Tibial artery (tissue), 4 donors: ENCODE results near the gene TDRD1.
"Not testable (repeated sequence)": the region's sequence is repeated elsewhere in the genome, so short reads cannot be mapped to it uniquely, and the experiment has no call there.

Source experiments
- DNase-seq, 2 donors: peaks; one replicate each; pipeline ENCODE4 v3.0.0-alpha.2; 2019
- H3K27ac ChIP-seq, 2 donors: fragments of 200-600 bp; sonication (generic) in 1 of 2; 1 replicate in 1 of 2; 2 replicates in 1 of 2; pipeline ENCODE4 v1.5.1; 2018 to 2019; ENCODE audit warnings: mild to moderate bottlenecking in 1 of 2
- H3K27me3 ChIP-seq, 2 donors: fragments of 200-600 bp; sonication (generic) in 1 of 2; one replicate each; pipeline versions ENCODE4 v1.5.1 to v1.6.0; 2016 to 2019
- H3K36me3 ChIP-seq, 3 donors: fragments of 200-600 bp; sonication (generic) in 2 of 3; one replicate each; pipeline ENCODE4 v1.5.1; 2016 to 2019; ENCODE audit warnings: mild to moderate bottlenecking in 2 of 3
- H3K4me1 ChIP-seq, 4 donors: fragments of 200-600 bp; sonication (generic) in 2 of 4; 1 replicate in 3 of 4; 2 replicates in 1 of 4; pipeline ENCODE4 v1.5.1; 2016 to 2019
- H3K4me3 ChIP-seq, 2 donors: fragments of 200-600 bp; sonication (generic) in 1 of 2; 1 replicate in 1 of 2; 2 replicates in 1 of 2; pipeline ENCODE4 v1.5.1; 2018 to 2019; ENCODE audit warnings: mild to moderate bottlenecking in 2 of 2
- H3K9me3 ChIP-seq, 3 donors: fragments of 200-600 bp; sonication (generic) in 1 of 3; one replicate each; pipeline ENCODE4 v1.5.1; 2016 to 2019
- intact Hi-C: fragments of 100-400 bp; cut with DNase I; formaldehyde crosslinking; loops from one replicate; pipeline ENCODE4 v1.15.0; 2023; ENCODE audit warnings: low total_unique reads
- TF ChIP-seq, protein P1 (sequence below), 2 experiments: fragments of 200-600 bp in 1 of 2; fragments of 450-650 bp in 1 of 2; IDR thresholded peaks; one replicate each; pipeline ENCODE4 v1.5.1; 2017 to 2019; ENCODE audit warnings: antibody characterized with exemption in 2 of 2, mild to moderate bottlenecking in 1 of 2, moderate library complexity in 1 of 2

Gene TDRD1

DNA sequence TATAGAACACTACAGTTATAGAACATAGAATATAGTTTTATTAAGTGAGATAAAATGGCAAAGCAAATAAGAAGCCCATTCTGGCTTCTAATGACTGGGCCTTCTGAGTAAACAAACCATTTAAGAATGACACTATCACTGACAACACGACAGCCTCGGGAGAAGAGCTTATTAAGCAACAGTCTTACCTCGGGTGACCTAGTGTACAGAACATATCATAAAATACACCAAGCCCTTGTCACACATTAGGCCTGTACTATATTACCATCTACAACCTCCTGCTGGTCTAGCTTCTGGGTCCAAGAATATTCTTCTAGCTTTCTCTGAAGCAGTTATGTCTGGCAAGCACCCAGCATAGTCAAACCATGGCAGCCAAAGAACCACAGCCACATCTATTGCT is 37.1 kb upstream of the TDRD1 start:
- no peak overlapping the region for H3K27ac ChIP-seq
- no peaks in the 10 kb centered on the region for H3K27me3 ChIP-seq
- H3K36me3 ChIP-seq: peaks cover 26 to 53% (median 53%) of the 10 kb centered on the region in 3 donors
- no peak overlapping the region for H3K4me3 ChIP-seq
- H3K9me3 ChIP-seq: no peaks in the 10 kb centered on the region
- no peaks in the 10 kb centered on the region for H3K4me1 ChIP-seq
- TF ChIP-seq, protein P1, sequence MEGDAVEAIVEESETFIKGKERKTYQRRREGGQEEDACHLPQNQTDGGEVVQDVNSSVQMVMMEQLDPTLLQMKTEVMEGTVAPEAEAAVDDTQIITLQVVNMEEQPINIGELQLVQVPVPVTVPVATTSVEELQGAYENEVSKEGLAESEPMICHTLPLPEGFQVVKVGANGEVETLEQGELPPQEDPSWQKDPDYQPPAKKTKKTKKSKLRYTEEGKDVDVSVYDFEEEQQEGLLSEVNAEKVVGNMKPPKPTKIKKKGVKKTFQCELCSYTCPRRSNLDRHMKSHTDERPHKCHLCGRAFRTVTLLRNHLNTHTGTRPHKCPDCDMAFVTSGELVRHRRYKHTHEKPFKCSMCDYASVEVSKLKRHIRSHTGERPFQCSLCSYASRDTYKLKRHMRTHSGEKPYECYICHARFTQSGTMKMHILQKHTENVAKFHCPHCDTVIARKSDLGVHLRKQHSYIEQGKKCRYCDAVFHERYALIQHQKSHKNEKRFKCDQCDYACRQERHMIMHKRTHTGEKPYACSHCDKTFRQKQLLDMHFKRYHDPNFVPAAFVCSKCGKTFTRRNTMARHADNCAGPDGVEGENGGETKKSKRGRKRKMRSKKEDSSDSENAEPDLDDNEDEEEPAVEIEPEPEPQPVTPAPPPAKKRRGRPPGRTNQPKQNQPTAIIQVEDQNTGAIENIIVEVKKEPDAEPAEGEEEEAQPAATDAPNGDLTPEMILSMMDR (IDR thresholded peaks at IDR 0.05): no peak
- intact Hi-C loops: no loop called here
- no peak for DNase-seq

- no peak for DNase-seq
- Histone ChIP-seq H3K27me3 (no peaks in the 10 kb centered on the region), H3K36me3 (peaks cover 31 to 56% (median 53%) of the 10 kb centered on the region in 3 donors), H3K4me1 (no peaks in the 10 kb centered on the region), H3K27ac (no peak overlapping the region), H3K4me3 (no peak overlapping the region), H3K9me3 (no peaks in the 10 kb centered on the region)
- intact Hi-C loops: no loop called here
- TF ChIP-seq, protein P1 (IDR thresholded peaks at IDR 0.05): no peak
Measured at GRCh38 chr10:114143160-114143559, 36.0 kb upstream of the TDRD1 start.

DNA sequence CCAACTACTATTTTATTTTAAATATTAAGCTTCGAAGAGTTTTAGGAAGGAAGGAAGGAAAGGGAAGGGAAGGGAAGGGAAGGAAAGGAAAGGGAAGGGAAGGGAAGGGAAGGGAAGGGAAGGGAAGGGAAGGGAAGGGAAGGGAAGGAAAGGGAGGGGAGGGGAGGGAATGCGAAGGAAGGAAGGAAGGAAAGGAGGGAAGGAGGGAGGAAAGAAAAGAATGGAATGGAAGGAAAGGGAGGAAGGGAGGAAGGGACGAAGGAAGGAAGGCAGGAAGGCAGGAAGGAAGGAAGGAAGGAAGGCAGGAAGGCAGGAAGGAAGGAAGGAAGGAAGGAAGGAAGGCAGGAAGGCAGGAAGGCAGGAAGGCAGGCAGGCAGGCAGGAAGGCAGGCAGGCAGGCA is 29.7 kb upstream of the TDRD1 start:
- H3K9me3 ChIP-seq, H3K4me1 ChIP-seq, DNase-seq, intact Hi-C loops, H3K27ac ChIP-seq, H3K4me3 ChIP-seq, H3K27me3 ChIP-seq: not testable (repeated sequence)
- peaks cover 34 to 39% (median 38%) of the 10 kb centered on the region in 3 donors for H3K36me3 ChIP-seq

DNA sequence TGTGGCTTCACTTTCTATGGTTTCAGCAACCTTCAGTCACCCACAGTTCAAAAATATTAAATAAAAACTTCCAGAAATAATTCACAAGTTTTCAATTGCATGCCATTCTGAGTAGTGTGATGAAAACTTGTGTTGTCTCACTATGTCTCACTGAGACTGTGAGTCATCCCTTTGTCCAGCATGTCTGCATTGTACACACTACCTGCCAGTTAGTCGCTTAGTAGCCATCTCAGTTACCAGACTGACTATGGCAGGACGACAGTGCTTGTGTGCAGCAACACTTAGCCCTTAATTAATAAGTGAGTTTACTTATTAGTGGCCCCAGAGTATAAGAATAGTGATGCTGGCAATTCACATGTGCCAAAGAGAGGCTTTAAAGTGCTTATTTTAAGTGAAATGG is 27.7 kb upstream of the TDRD1 start:
- Histone ChIP-seq H3K4me3 (no peak overlapping the region), H3K4me1 (no peaks in the 10 kb centered on the region), H3K27me3 (no peaks in the 10 kb centered on the region), H3K36me3 (peaks cover 41 to 47% (median 45%) of the 10 kb centered on the region in 3 donors), H3K9me3 (no peaks in the 10 kb centered on the region), H3K27ac (no peak overlapping the region)
- intact Hi-C loops: no loop called here
- TF ChIP-seq, protein P1 (IDR thresholded peaks at IDR 0.05): no peak
- no peak for DNase-seq

DNA sequence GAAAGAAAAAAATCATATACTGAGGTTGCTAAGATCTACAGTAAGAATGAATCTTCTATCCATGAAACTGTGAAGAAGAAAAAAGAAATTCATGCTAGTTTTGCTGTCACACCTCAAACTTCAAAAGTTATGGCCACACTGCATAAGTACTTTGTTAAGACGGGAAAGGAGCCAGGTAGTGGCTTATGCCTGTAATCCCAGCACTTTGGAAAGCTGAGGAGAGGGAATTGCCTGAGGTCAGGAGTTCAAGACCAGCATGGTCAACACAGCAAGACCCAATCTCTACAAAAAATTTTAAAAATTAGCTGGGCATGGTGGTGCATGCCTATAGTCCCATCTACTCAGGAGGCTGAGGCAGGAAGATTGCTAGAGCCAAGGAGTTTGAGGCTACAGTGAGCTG is 27.3 kb upstream of the TDRD1 start:
- TF ChIP-seq, protein P1 (IDR thresholded peaks at IDR 0.05): no peak
- Histone ChIP-seq H3K9me3 (no peaks in the 10 kb centered on the region), H3K27me3 (no peaks in the 10 kb centered on the region), H3K27ac (no peak overlapping the region), H3K4me3 (no peak overlapping the region), H3K4me1 (no peaks in the 10 kb centered on the region), H3K36me3 (peaks cover 41 to 48% (median 48%) of the 10 kb centered on the region in 3 donors)
- intact Hi-C loops: no loop called here
- no peak for DNase-seq

DNA sequence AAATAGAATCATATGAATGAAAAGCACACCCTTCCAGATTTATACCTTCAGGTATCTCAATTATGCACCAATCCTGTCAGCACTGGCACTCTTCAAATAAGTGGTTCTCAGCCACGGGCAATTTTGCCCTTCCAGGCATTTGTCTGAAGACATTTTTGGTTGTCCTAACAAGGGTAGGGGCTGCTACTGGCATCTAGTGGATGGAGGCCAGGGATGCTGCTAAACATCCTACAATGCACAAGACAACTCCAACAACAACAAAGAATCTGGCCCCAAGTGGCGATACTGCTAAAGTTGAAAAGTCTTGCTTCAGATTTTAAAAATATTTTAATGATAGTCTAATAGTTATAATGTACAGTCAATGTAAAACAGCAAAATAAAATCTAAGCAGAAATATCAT is 21.2 kb upstream of the TDRD1 start:
- no peaks in the 10 kb centered on the region for H3K27me3 ChIP-seq
- intact Hi-C loops: no loop called here

More for the DNA sequence above, 21.2 kb upstream of the TDRD1 start:
- no peak for DNase-seq
- TF ChIP-seq, protein P1 (IDR thresholded peaks at IDR 0.05): no peak
- peaks cover 0 to 2% (median 0%) of the 10 kb centered on the region in 4 donors for H3K4me1 ChIP-seq
- H3K9me3 ChIP-seq: no peaks in the 10 kb centered on the region
- peaks cover 19 to 23% (median 23%) of the 10 kb centered on the region in 3 donors for H3K36me3 ChIP-seq
- H3K27ac ChIP-seq: no peak overlapping the region
- no peak overlapping the region for H3K4me3 ChIP-seq
